Retinal pigment epithelial cell (primary cell): ENCODE measurements around the gene SRL.

Experiments
- DNase-seq: peaks from one replicate; pipeline ENCODE4 v3.0.0-alpha.2; 2010; ENCODE audit warnings: low read depth
- H3K4me3 ChIP-seq: 2 replicates; pipeline ENCODE4 v1.5.1; 2011; ENCODE audit warnings: mild to moderate bottlenecking, low read length, control low read depth, moderate library complexity
- CTCF ChIP-seq: conservative IDR thresholded peaks from 2 replicates; pipeline ENCODE4 v1.5.1; 2011; ENCODE audit warnings: low read depth, low read length, control low read depth, inconsistent platforms

SRL gene

GRCh38 chr16:4179763-4180260, 62.1 kb downstream of the SRL start:
- H3K4me3 ChIP-seq = no peak overlapping the region
- TF ChIP-seq CTCF = no peak
- DNase-seq = no peak

- no peak for DNase-seq
- TF ChIP-seq CTCF = no peak
- no peak overlapping the region for H3K4me3 ChIP-seq
Observed at GRCh38 chr16:4179020-4179419, 62.9 kb downstream of the SRL start.

GRCh38 chr16:4178468-4179010, 63.3 kb downstream of the SRL start:
- no peak for TF ChIP-seq CTCF
- no peak overlapping the region for H3K4me3 ChIP-seq
- DNase-seq = no peak

GRCh38 chr16:4176906-4177417, 64.9 kb downstream of the SRL start:
- no peak for DNase-seq
- no peak for TF ChIP-seq CTCF
- H3K4me3 ChIP-seq = no peak overlapping the region

- no peak for TF ChIP-seq CTCF
Observed at GRCh38 chr16:4175849-4176248, 66.0 kb downstream of the SRL start.

GRCh38 chr16:4172070-4172469, 69.8 kb downstream of the SRL start:
- no peak for DNase-seq
- no peak overlapping the region for H3K4me3 ChIP-seq
- no peak for TF ChIP-seq CTCF

More at GRCh38 chr16:4175849-4176248, 66.0 kb downstream of the SRL start:
- DNase-seq = no peak
- H3K4me3 ChIP-seq = no peak overlapping the region

GRCh38 chr16:4169415-4169814, 72.5 kb downstream of the SRL start:
- no peak for DNase-seq
- no peak for TF ChIP-seq CTCF
- H3K4me3 ChIP-seq = no peak overlapping the region
